Muscle of back (tissue), 10 donors: ENCODE measurements around the gene CLDN10. TPM values are rescaled to one million over a fixed set of nuclear protein-coding genes. Genes with fewer than 3 reads are reported as not detected.

Experiments
- polyA plus RNA-seq, 10 donors: library from polyadenylated mRNA; unstranded; fragments of 120-200 nt; gene quantifications; one replicate each; pipeline ENCODE4 v1.2.1, GENCODE V29; 2013; ENCODE audit not compliant: insufficient read length in 10 of 10

The CLDN10 gene
- polyA plus RNA-seq, 10 donors = 6.4 to 13.8 (median 7.2) TPM

Other genes starting within 250 kb of the CLDN10 start
- 10 to 100 TPM; 24.8 to 36.7 (median 30.1) TPM for gene DZIP1, start 92.0 kb downstream of the CLDN10 start, polyA plus RNA-seq
- gene DNAJC3, start 124.4 kb downstream of the CLDN10 start, polyA plus RNA-seq = 10 to 100 TPM; 15.4 to 25.1 (median 19.2) TPM